AG04450 (cell line): ENCODE results near the gene LGALS1. TPM values are rescaled to one million over a fixed set of nuclear protein-coding genes. Genes with fewer than 3 reads are reported as not detected.
A peak's percentile ranks its signal among the peaks of the same experiment; 100 is the strongest.

Source experiments
- CTCF ChIA-PET: fragments of 300-600, 350-600 bp; formaldehyde crosslinking; extraction: SDS; loops from one replicate; lab custom pipeline; 2022; ENCODE audit warnings: antibody characterized with exemption, inconsistent platforms; lab: Charles Lee
- POLR2A ChIA-PET: fragments of 350-600 bp; formaldehyde crosslinking; extraction: SDS; loops from one replicate; lab custom pipeline; 2021; ENCODE audit warnings: antibody characterized with exemption, inconsistent platforms; lab: Yijun Ruan, JAX
- DNase-seq: peaks from one replicate; pipeline ENCODE4 v3.0.0-alpha.2; 2011; ENCODE audit warnings: low read depth, low spot score
- H3K27ac ChIP-seq: one replicate; pipeline ENCODE4 v1.5.1; 2012; ENCODE audit warnings: low read depth, low read length, control low read depth
- H3K27me3 ChIP-seq: one replicate; pipeline ENCODE4 v1.6.0; 2012; ENCODE audit warnings: low read length; ENCODE audit not compliant: control insufficient read depth, insufficient read depth
- H3K4me3 ChIP-seq: 2 replicates; pipeline ENCODE4 v1.5.1; 2011; ENCODE audit warnings: mild to moderate bottlenecking, low read depth, low read length, control low read depth
- H3K9me3 ChIP-seq: 2 replicates; pipeline ENCODE4 v1.5.1; 2012; ENCODE audit warnings: low read length; ENCODE audit not compliant: control insufficient read depth, insufficient read depth
- polyA plus RNA-seq: library from polyadenylated mRNA; depleted of rRNA; stranded (reverse); fragments of >200 nt; gene quantifications from 2 replicates; pipeline ENCODE4 v1.2.3, GENCODE V29; 2011
- TF ChIP-seq, protein P1 (sequence below): IDR thresholded peaks from 2 replicates; pipeline ENCODE4 v1.5.1; 2011; ENCODE audit warnings: low read depth, low read length, control low read depth, inconsistent platforms

Gene LGALS1
- polyA plus RNA-seq, 1 experiment, result 5,926 TPM

DNA sequence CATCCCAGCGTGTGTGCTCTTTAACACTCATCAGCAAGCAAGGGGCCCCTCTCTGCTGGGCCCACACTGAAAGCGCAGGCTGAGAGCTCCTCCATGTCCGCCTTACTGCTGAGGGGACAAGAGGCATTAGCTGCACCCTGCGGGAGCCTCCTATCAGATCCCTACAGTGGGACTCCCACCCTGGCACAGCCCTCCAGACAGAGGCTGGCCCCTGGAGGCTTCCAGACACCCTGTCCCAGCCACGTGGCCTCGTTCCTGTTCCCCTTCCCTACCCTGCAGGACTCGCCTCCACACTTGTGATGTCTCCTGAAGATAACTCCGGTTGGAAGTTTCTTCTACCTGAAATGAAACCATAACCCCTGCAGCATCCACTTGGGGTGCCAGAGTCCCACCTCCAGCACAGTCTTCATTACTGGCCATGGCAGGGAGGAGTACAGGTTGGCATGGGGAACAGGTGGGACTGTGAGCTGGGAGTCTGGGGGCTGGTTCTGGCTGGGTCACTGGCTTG lies 41.0 kb upstream of the LGALS1 start:
- H3K9me3 ChIP-seq, result no peaks in the 10 kb centered on the region
- peak overlapping the region; percentile 29 for H3K4me3 ChIP-seq
- DNase-seq, result no peak
- ChIA-PET CTCF (interaction anchor here (0.8 to 4.8 kb wide), 9 partner anchors 8 to 73 kb away, joined by 3 to 57 read pairs (median 5); no protein-coding TSS in a partner anchor), POLR2A (interaction anchor here (0.7 to 3.2 kb wide), 8 partner anchors 9 to 47 kb away, joined by 3 to 24 read pairs (median 8); partner anchors contain the start of genes GGA1, LGALS1 and PDXP)
- peak overlapping the region; percentile 91 for H3K27ac ChIP-seq
- TF ChIP-seq, protein P1, sequence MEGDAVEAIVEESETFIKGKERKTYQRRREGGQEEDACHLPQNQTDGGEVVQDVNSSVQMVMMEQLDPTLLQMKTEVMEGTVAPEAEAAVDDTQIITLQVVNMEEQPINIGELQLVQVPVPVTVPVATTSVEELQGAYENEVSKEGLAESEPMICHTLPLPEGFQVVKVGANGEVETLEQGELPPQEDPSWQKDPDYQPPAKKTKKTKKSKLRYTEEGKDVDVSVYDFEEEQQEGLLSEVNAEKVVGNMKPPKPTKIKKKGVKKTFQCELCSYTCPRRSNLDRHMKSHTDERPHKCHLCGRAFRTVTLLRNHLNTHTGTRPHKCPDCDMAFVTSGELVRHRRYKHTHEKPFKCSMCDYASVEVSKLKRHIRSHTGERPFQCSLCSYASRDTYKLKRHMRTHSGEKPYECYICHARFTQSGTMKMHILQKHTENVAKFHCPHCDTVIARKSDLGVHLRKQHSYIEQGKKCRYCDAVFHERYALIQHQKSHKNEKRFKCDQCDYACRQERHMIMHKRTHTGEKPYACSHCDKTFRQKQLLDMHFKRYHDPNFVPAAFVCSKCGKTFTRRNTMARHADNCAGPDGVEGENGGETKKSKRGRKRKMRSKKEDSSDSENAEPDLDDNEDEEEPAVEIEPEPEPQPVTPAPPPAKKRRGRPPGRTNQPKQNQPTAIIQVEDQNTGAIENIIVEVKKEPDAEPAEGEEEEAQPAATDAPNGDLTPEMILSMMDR, result peak; percentile 37
- no peaks in the 10 kb centered on the region for H3K27me3 ChIP-seq

DNA sequence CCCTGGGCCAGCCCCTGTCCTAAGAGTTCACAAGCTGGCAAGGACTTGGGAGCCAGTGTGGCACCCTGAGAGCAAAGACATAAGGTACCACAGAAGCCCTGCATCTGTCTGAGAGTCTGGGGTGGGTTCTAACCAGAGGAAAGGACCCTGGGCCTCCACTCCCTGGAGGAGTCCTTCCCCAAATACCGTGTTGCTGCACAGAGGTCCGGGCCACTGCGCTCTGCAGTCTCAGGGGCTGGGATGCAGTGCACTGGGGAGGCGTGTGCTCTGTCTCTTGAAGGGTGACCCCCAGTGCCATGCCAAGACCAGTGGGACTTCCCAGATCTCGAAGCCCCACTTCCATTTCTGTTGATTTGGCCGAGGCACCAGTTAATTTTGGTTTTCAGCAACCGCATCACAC lies 40.3 kb upstream of the LGALS1 start:
- Histone ChIP-seq H3K27me3 (no peaks in the 10 kb centered on the region), H3K27ac (peak overlapping the region; percentile 91), H3K9me3 (no peaks in the 10 kb centered on the region), H3K4me3 (no peak overlapping the region)
- no peak for DNase-seq
- CTCF ChIA-PET, result interaction anchor here (0.7 to 4.8 kb wide), 4 partner anchors 8 to 48 kb away, joined by 3 to 57 read pairs (median 4); no protein-coding TSS in a partner anchor
- POLR2A ChIA-PET, result interaction anchor here (1.8 to 3.2 kb wide), 2 partner anchors 8 to 23 kb away, joined by 10 to 14 read pairs; partner anchors contain the start of gene PDXP
- TF ChIP-seq, protein P1, result no peak

DNA sequence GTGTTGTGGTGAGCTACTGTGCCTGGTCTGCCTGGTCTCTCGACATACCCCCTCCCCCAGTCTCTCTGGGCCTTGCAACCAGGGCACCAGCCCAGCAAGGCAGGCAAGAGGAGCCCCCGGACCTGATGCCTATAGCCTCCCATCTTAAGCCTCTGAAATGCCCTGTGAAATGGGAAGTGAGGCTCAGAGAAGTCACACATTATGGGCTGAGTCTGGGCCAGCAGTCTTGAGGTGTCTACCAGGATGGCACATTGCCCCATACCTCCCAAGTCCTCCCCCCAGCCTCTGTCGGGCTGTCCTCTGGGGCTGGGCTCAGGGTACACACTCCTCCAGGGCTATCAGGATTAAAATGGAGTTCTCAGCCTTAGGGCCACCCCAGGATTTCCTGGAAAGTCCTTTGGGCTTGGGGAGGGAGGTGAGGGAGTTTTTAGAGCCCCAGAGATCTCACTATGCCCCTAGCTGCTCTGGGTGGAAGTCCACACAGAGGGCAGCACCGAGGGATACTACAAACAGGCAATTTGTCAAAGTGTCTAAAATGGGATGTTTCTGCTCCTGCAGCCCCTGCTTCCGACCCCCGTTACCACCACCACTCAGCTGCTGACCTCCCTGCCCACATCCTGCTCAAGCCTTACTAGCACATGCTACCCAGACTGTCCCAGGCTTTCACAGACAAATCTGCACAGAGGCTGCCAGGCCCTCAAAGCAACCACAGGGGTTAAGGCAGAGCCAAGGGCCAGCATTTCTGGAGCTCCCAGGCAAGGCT lies 39.1 kb upstream of the LGALS1 start:
- POLR2A ChIA-PET, result interaction anchor here (0.6 to 2.2 kb wide), 4 partner anchors 22 to 46 kb away, joined by 3 to 9 read pairs (median 4); partner anchors contain the start of genes GGA1, LGALS1 and PDXP
- CTCF ChIA-PET, result interaction anchor here (0.7 to 1.5 kb wide), 5 partner anchors 11 to 45 kb away, joined by 3 to 6 read pairs (median 4); no protein-coding TSS in a partner anchor
- Histone ChIP-seq H3K27me3 (no peaks in the 10 kb centered on the region), H3K9me3 (no peaks in the 10 kb centered on the region), H3K27ac (no peak overlapping the region), H3K4me3 (no peak overlapping the region)
- TF ChIP-seq, protein P1, result peak; percentile 61
- no peak for DNase-seq

DNA sequence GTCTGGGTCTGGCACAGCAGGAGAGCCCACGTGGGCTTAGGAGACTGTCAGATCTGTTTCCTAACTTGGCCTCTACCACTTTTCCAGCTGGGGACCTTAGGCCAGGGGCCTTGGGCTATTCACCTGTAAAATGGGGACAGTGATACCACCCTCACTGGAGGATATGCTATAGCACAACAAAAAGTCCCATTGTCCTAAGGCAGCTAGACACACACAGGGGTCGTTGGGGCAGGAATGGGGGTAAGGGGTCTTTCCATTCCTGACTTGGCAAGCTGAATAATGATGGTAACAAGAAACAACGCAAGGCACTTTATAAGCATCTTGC lies 38.5 kb upstream of the LGALS1 start:
- TF ChIP-seq, protein P1, result no peak
- POLR2A ChIA-PET, result interaction anchor here (0.6 to 2.2 kb wide), 4 partner anchors 21 to 46 kb away, joined by 3 to 9 read pairs (median 4); partner anchors contain the start of genes GGA1, LGALS1 and PDXP
- DNase-seq, result no peak
- no peak overlapping the region for H3K4me3 ChIP-seq
- CTCF ChIA-PET, result interaction anchor here (0.7 to 1.5 kb wide), 5 partner anchors 12 to 44 kb away, joined by 3 to 5 read pairs (median 3); no protein-coding TSS in a partner anchor
- H3K27me3 ChIP-seq, result no peaks in the 10 kb centered on the region
- H3K9me3 ChIP-seq, result no peaks in the 10 kb centered on the region
- no peak overlapping the region for H3K27ac ChIP-seq
